BJ (cell line): ENCODE data around the gene DLL1. TPM values are rescaled to one million over a fixed set of nuclear protein-coding genes. Genes with fewer than 3 reads are reported as not detected.
A peak's percentile ranks its signal among the peaks of the same experiment; 100 is the strongest.

Experiments
- CTCF ChIA-PET: fragments of 350-600 bp; formaldehyde crosslinking; extraction: SDS; loops from one replicate; lab custom pipeline; 2021; ENCODE audit warnings: antibody characterized with exemption, inconsistent platforms; lab: Yijun Ruan, JAX
- POLR2A ChIA-PET: fragments of 300-600 bp; sonication (Branson Sonifier 250); formaldehyde crosslinking; extraction: SDS; loops from one replicate; lab custom pipeline; 2021; ENCODE audit warnings: antibody characterized with exemption; lab: Charles Lee
- DNase-seq: peaks from one replicate; pipeline ENCODE4 v3.0.0-alpha.2; 2011; ENCODE audit warnings: low read depth
- H3K27me3 ChIP-seq: 2 replicates; pipeline ENCODE4 v1.6.0; 2011; ENCODE audit warnings: low read length; ENCODE audit not compliant: control insufficient read depth, insufficient read depth
- H3K36me3 ChIP-seq: 2 replicates; pipeline ENCODE4 v1.5.1; 2011; ENCODE audit warnings: low read length; ENCODE audit not compliant: control insufficient read depth, insufficient read depth
- H3K4me3 ChIP-seq: 2 replicates; pipeline ENCODE4 v1.5.1; 2011; ENCODE audit warnings: low read depth, mild to moderate bottlenecking, control low read depth, low read length
- CTCF ChIP-seq: IDR thresholded peaks from 2 replicates; pipeline ENCODE4 v1.5.1; 2011; ENCODE audit warnings: low read depth, mild to moderate bottlenecking, control low read depth, inconsistent platforms, low read length, moderate library complexity; ENCODE audit not compliant: insufficient read depth
- polyA plus RNA-seq: library from polyadenylated mRNA; depleted of rRNA; stranded (reverse); fragments of >200 nt; gene quantifications from 2 replicates; pipeline ENCODE4 v1.2.3, GENCODE V29; 2011

DLL1 gene
- polyA plus RNA-seq, 1 experiment: 0.53 TPM

- no peak overlapping the region for H3K4me3 ChIP-seq
- no peak for DNase-seq
- no peak for TF ChIP-seq CTCF
- H3K36me3 ChIP-seq: no peaks in the 10 kb centered on the region
- no peaks in the 10 kb centered on the region for H3K27me3 ChIP-seq
- ChIA-PET CTCF (interaction anchor here (1.5 kb wide), 1 partner anchor 18 kb away, joined by 4 read pairs; the partner anchor contains the start of gene DLL1), POLR2A (no interaction called here)
Measured at GRCh38 chr6:170308761-170309160, 17.9 kb upstream of the DLL1 start.

- DNase-seq: no peak
- TF ChIP-seq CTCF: no peak
- ChIA-PET CTCF (interaction anchor here (1.0 kb wide), 1 partner anchor 211 kb away, joined by 3 read pairs; no protein-coding TSS in a partner anchor), POLR2A (no interaction called here)
- Histone ChIP-seq H3K4me3 (peak overlapping the region; percentile 93), H3K27me3 (no peaks in the 10 kb centered on the region), H3K36me3 (no peaks in the 10 kb centered on the region)
Measured at GRCh38 chr6:170307080-170307545, 16.2 kb upstream of the DLL1 start.

- no peaks in the 10 kb centered on the region for H3K36me3 ChIP-seq
- H3K4me3 ChIP-seq: peak within 1 kb of the TSS; percentile 93
- no peak for TF ChIP-seq CTCF
- DNase-seq: peak; percentile 72
- ChIA-PET CTCF (interaction anchor here (1.0 kb wide), 1 partner anchor 211 kb away, joined by 3 read pairs; no protein-coding TSS in a partner anchor), POLR2A (no interaction called here)
- H3K27me3 ChIP-seq: no peaks in the 10 kb centered on the region
Measured at GRCh38 chr6:170306324-170307079, 15.6 kb upstream of the DLL1 start, which contains the start of gene FAM120B. TSS of gene FAM120B (plus strand) at chr6:170306758. CDS start at chr6:170317391, 10,633 bp downstream.

- Histone ChIP-seq H3K27me3 (no peaks in the 10 kb centered on the region), H3K4me3 (peak overlapping the region; percentile 93), H3K36me3 (no peaks in the 10 kb centered on the region)
- ChIA-PET POLR2A (no interaction called here), CTCF (interaction anchor here (0.8 kb wide), 1 partner anchor 474 kb away, joined by 3 read pairs; no protein-coding TSS in a partner anchor)
- TF ChIP-seq CTCF: no peak
- no peak for DNase-seq
Measured at GRCh38 chr6:170305805-170306323, 15.0 kb upstream of the DLL1 start.

- ChIA-PET POLR2A (no interaction called here), CTCF (no interaction called here)
- Histone ChIP-seq H3K4me3 (no peak overlapping the region), H3K27me3 (peaks cover 11% of the 10 kb centered on the region), H3K36me3 (no peaks in the 10 kb centered on the region)
- TF ChIP-seq CTCF: no peak
- DNase-seq: no peak
Measured at GRCh38 chr6:170301184-170301583, 10.3 kb upstream of the DLL1 start.
